Measurements from ENCODE around the gene GEN1.

The GEN1 gene

DNA sequence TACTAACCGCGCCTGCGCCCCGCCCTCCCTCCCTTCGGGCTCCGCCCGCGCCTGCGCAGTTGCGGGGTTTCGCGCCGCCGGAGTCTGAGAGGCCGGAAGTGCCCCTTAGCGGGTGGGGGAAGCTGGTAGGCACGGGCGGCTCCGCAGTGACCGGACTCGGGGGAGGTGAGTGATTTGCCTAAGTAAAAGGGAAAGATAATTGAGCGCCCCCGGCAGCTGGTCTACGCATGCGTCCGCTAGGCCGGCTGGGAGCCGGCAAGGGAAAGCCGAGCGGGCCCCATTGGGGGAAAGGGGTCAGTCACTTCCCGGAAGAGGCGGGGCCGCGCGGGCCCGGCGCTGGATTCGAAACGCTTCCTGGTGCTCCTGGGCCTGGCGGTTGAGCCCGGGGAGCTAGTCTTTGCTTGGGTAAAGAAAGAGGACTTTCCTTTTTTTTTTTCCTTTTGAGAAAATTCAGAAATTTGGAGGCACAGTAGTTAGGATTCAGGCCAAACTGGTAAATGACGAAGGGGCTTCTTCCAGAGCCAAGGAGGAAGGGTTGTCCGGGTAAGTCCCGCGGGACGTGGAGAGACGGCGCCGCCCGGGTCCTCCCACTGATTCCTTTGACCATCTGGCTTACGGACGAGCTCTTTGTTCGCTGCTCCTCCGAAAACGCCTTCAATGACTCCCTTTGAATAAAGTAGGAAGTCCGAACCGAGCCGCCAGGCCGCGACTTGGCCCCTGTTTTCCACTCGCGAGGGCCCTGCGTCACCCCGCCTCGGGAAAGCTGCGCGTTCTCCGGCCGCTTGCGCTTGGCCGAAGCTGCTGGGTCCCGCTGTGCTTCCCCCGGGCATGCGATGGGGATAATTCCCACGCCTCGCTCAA, at the start of gene GEN1, which contains the start of gene SMC6:
Gene GEN1, plus strand, starts transcription at position 336 of the 861 bp plus-strand sequence. CDS start 5,806 bp downstream, outside the sequence.
Gene SMC6, minus strand, starts transcription at position 8 of the 861 bp plus-strand sequence. CDS start 7,864 bp downstream, outside the sequence.
- POLR2A ChIA-PET = interaction anchor here (0.9 kb wide), 1 partner anchor 34 kb away, joined by 3 read pairs; no protein-coding TSS in a partner anchor
- TF ChIP-seq, protein P1, sequence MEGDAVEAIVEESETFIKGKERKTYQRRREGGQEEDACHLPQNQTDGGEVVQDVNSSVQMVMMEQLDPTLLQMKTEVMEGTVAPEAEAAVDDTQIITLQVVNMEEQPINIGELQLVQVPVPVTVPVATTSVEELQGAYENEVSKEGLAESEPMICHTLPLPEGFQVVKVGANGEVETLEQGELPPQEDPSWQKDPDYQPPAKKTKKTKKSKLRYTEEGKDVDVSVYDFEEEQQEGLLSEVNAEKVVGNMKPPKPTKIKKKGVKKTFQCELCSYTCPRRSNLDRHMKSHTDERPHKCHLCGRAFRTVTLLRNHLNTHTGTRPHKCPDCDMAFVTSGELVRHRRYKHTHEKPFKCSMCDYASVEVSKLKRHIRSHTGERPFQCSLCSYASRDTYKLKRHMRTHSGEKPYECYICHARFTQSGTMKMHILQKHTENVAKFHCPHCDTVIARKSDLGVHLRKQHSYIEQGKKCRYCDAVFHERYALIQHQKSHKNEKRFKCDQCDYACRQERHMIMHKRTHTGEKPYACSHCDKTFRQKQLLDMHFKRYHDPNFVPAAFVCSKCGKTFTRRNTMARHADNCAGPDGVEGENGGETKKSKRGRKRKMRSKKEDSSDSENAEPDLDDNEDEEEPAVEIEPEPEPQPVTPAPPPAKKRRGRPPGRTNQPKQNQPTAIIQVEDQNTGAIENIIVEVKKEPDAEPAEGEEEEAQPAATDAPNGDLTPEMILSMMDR (IDR thresholded peaks at IDR 0.05; ENCODE audit: insufficient read depth, low read length, missing control alignments) = no peak
- no peak for DNase-seq (ENCODE audit: low read depth, low spot score)
- peak within 1 kb of the TSS; percentile 84 for H3K4me3 ChIP-seq (ENCODE audit: low read depth, low read length)
- CTCF ChIA-PET = interaction anchor here (0.6 to 1.1 kb wide), 2 partner anchors 34 to 396 kb away, joined by 3 to 4 read pairs; no protein-coding TSS in a partner anchor

DNA sequence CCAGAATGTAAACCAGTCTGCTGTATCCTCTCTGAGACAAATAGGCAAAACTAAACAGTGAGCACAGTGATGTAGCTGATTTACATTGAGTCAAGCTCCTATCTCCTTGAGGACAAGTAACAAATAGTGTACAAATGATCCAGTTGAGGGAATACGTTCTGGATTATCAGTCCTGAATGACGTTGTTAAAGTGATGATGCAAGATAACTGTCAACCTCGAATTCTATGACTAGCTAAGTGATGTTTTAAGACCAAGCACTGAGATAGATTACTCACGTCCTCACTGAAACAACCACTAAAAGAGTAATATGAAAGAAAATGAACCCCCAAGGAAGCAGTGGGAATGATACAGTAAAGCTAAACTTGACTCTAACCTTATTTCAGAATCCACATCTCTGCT, 47.1 kb upstream of the GEN1 start:
- TF ChIP-seq, protein P1 (IDR thresholded peaks at IDR 0.05; ENCODE audit: insufficient read depth, low read length, missing control alignments) = no peak
- DNase-seq (ENCODE audit: low read depth, low spot score) = no peak
- ChIA-PET POLR2A (interaction anchor here (0.5 kb wide), 1 partner anchor 19 kb away, joined by 3 read pairs; no protein-coding TSS in a partner anchor), CTCF (interaction anchor here (13.2 kb wide), 1 partner anchor 12 kb away, joined by 73 read pairs; no protein-coding TSS in a partner anchor)
- H3K4me3 ChIP-seq (ENCODE audit: low read depth, low read length) = no peak overlapping the region

DNA sequence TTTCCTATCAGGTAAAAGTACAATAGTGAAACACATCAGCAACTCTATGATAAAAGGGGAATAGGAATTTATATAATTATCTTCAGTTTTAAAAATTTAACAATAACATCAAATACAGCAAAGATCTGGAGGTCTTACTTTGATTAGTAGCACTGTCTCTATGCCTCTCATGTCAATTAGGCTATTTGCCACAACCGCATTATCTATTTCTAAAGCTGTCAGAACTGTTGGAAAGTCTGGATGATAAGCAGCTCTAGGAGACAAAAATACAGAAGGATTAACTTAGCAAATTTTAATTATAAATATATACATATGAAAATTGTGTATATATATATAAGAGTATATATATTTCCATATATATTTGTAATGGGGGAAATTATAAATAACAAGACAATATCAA, 45.4 kb upstream of the GEN1 start:
- ChIA-PET POLR2A (no interaction called here), CTCF (interaction anchor here (0.9 to 1.6 kb wide), 5 partner anchors 9 to 63 kb away, joined by 3 to 10 read pairs (median 3); no protein-coding TSS in a partner anchor)
- DNase-seq (ENCODE audit: low read depth, low spot score) = no peak
- TF ChIP-seq, protein P1 (IDR thresholded peaks at IDR 0.05; ENCODE audit: insufficient read depth, low read length, missing control alignments) = no peak
- H3K4me3 ChIP-seq (ENCODE audit: low read depth, low read length) = no peak overlapping the region

GRCh38 chr2:17709897-17710296, 44.0 kb upstream of the GEN1 start:
- H3K4me3 ChIP-seq (ENCODE audit: low read depth, low read length) = no peak overlapping the region
- ChIA-PET CTCF (interaction anchor here (0.8 to 1.5 kb wide), 2 partner anchors 7 to 12 kb away, joined by 3 read pairs; no protein-coding TSS in a partner anchor), POLR2A (no interaction called here)
- no peak for DNase-seq (ENCODE audit: low read depth, low spot score)
- TF ChIP-seq, protein P1 (IDR thresholded peaks at IDR 0.05; ENCODE audit: insufficient read depth, low read length, missing control alignments) = no peak

GRCh38 chr2:17710547-17711248, 43.2 kb upstream of the GEN1 start:
- no peak for DNase-seq (ENCODE audit: low read depth, low spot score)
- ChIA-PET POLR2A (no interaction called here), CTCF (interaction anchor here (1.1 kb wide), 1 partner anchor 8 kb away, joined by 6 read pairs; no protein-coding TSS in a partner anchor)
- H3K4me3 ChIP-seq (ENCODE audit: low read depth, low read length) = no peak overlapping the region
- TF ChIP-seq, protein P1 (IDR thresholded peaks at IDR 0.05; ENCODE audit: insufficient read depth, low read length, missing control alignments) = no peak
